HEK293 (cell line): Measurements from ENCODE around the gene MFSD11.

Source experiments
- CTCF ChIA-PET: fragments of 350-600 bp; formaldehyde crosslinking; extraction: SDS; loops from one replicate; lab custom pipeline; 2021; ENCODE audit warnings: antibody characterized with exemption; lab: Yijun Ruan, JAX
- POLR2A ChIA-PET: fragments of 300-600 bp; formaldehyde crosslinking; extraction: SDS; loops from one replicate; lab custom pipeline; 2020; ENCODE audit warnings: antibody characterized with exemption, inconsistent platforms; lab: Yijun Ruan, JAX
- H3K27ac ChIP-seq: fragments of 200-500 bp; sonication (Bioruptor generic); 2 replicates; pipeline ENCODE4 v1.5.1; 2014; ENCODE audit warnings: low read depth, low read length, control low read depth, inconsistent platforms; ENCODE audit errors: extremely low read depth
- H3K36me3 ChIP-seq, 2 experiments: fragments of 200-500 bp in 1 of 2; sonication (Bioruptor generic) in 1 of 2; 1 replicate in 1 of 2; 2 replicates in 1 of 2; pipeline ENCODE4 v1.5.1; 2014 to 2017; ENCODE audit warnings: inconsistent platforms in 2 of 2, low read length in 2 of 2; ENCODE audit not compliant: control insufficient read depth in 2 of 2, insufficient read depth in 1 of 2
- H3K4me1 ChIP-seq: fragments of 200-500 bp; sonication (Bioruptor generic); 2 replicates; pipeline ENCODE4 v1.5.1; 2014; ENCODE audit warnings: mild to moderate bottlenecking, low read length, inconsistent platforms; ENCODE audit not compliant: control insufficient read depth, insufficient read depth
- H3K4me3 ChIP-seq: 2 replicates; pipeline ENCODE4 v1.5.1; 2011; ENCODE audit warnings: low read depth, mild to moderate bottlenecking, control low read depth, low read length, moderate library complexity
- H3K9me3 ChIP-seq: fragments of 200-500 bp; sonication (Bioruptor generic); 2 replicates; pipeline ENCODE4 v1.5.1; 2014; ENCODE audit warnings: low read depth, low read length, inconsistent platforms; ENCODE audit not compliant: control insufficient read depth, insufficient read depth
- BCL11B ChIP-seq: fragments of 450-650 bp; formaldehyde crosslinking; IDR thresholded peaks from 2 replicates; pipeline ENCODE4 v1.5.1; 2016; ENCODE audit warnings: low read depth, missing biosample characterization, missing genetic modification characterization
- IKZF3 ChIP-seq: fragments of 450-650 bp; IDR thresholded peaks from 2 replicates; pipeline ENCODE4 v1.5.0; 2018; ENCODE audit warnings: missing biosample characterization, mild to moderate bottlenecking, missing genetic modification characterization, moderate library complexity
- SP7 ChIP-seq: fragments of 450-650 bp; formaldehyde crosslinking; IDR thresholded peaks from 2 replicates; pipeline ENCODE4 v1.5.1; 2016; ENCODE audit warnings: missing biosample characterization, missing genetic modification characterization
- ZNF138 ChIP-seq: fragments of 450-650 bp; formaldehyde crosslinking; IDR thresholded peaks from 2 replicates; pipeline ENCODE4 v1.5.1; 2016; ENCODE audit warnings: missing biosample characterization, missing genetic modification characterization, borderline replicate concordance
- ZNF148 ChIP-seq: fragments of 450-650 bp; formaldehyde crosslinking; IDR thresholded peaks from 2 replicates; pipeline ENCODE4 v1.5.0; 2017; ENCODE audit warnings: missing biosample characterization, missing genetic modification characterization, borderline replicate concordance
- ZNF37A ChIP-seq: fragments of 450-650 bp; IDR thresholded peaks from 2 replicates; pipeline ENCODE4 v1.5.1; 2018; ENCODE audit warnings: missing biosample characterization, missing genetic modification characterization
- ZNF555 ChIP-seq: fragments of 450-650 bp; formaldehyde crosslinking; conservative IDR thresholded peaks from 2 replicates; pipeline ENCODE4 v1.5.1; 2017; ENCODE audit warnings: missing biosample characterization, mild to moderate bottlenecking, missing genetic modification characterization, inconsistent platforms
- ZNF629 ChIP-seq: fragments of 450-650 bp; formaldehyde crosslinking; IDR thresholded peaks from 2 replicates; pipeline ENCODE4 v1.5.1; 2017; ENCODE audit warnings: missing biosample characterization, missing genetic modification characterization
- ZNF654 ChIP-seq: fragments of 450-650 bp; formaldehyde crosslinking; IDR thresholded peaks from 2 replicates; pipeline ENCODE4 v1.5.1; 2016; ENCODE audit warnings: low read depth, missing biosample characterization, missing genetic modification characterization
- ZNF664 ChIP-seq: fragments of 450-650 bp; formaldehyde crosslinking; IDR thresholded peaks from 2 replicates; pipeline ENCODE4 v1.5.1; 2016; ENCODE audit warnings: missing biosample characterization, missing genetic modification characterization
- ZNF776 ChIP-seq: fragments of 450-650 bp; formaldehyde crosslinking; IDR thresholded peaks from 2 replicates; pipeline ENCODE4 v1.5.0; 2017; ENCODE audit warnings: missing biosample characterization, missing genetic modification characterization, borderline replicate concordance
- TF ChIP-seq, protein P1 (sequence below): fragments of 450-650 bp; formaldehyde crosslinking; IDR thresholded peaks from 2 replicates; pipeline ENCODE4 v1.5.1; 2016; ENCODE audit warnings: missing biosample characterization, missing genetic modification characterization, borderline replicate concordance
- TF ChIP-seq, protein P2 (sequence below): fragments of 450-650 bp; formaldehyde crosslinking; IDR thresholded peaks from 2 replicates; pipeline ENCODE4 v1.5.1; 2016; ENCODE audit warnings: missing biosample characterization, missing genetic modification characterization
- TF ChIP-seq, protein P3 (sequence below): fragments of 450-650 bp; IDR thresholded peaks from 2 replicates; pipeline ENCODE4 v1.5.1; 2018; ENCODE audit warnings: missing biosample characterization, missing genetic modification characterization

MFSD11 gene

DNA sequence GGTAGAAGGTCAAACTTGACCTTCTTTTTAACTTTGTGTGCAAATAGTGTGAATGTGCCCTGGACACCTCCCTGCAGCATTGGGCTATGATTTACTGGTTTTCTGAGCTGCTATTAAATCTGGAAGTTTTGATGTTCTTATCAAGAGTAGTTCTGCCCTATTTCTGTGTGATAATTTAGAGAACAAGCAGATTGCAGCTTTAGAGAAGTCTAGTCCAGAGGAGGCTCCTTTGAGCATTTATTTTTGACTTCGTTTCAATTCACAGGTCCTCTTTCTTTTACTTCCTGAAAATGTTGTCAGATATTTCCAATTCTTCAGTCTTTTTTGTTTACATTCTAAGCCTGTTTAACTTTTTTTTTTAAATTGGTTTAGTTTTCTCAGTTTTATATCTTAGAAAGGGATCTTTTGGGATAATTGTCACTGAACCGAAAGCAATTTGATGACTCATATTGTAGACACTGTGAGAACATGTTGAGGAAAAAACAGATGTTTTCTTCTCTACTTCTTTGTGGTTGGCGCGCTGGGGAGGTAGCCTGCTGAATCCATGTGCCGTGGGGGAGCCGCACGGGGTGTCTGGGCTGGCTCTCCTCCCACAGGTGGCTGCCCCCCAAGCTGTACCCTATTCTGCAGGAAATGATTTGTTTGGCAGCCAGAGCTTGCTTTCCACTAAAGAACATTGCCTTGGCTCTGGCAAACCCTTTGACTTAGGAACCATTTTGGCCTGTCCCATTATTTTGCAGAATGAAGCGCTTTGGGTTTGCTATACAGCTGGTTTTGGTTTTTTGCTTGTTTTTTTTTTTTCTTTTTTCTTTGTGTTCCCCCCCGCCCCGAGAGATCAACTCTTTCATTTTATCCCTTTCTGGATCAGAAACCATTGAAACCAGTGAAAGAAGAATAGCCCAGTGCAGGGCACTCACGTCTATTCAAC, 53.4 kb downstream of the MFSD11 start (continued):
- TF ChIP-seq ZNF654 (tag by site-specific recombination) (peak; percentile 2; the same call in 1 of the 2 replicates), ZNF629 (tag by site-specific recombination) (peak; percentile 55), ZNF776 (tag by site-specific recombination) (no peak), IKZF3 (tag by site-specific recombination) (0 out of 2 replicates have a peak, but pooled peaks have one; percentile 55)
- TF ChIP-seq, protein P1, sequence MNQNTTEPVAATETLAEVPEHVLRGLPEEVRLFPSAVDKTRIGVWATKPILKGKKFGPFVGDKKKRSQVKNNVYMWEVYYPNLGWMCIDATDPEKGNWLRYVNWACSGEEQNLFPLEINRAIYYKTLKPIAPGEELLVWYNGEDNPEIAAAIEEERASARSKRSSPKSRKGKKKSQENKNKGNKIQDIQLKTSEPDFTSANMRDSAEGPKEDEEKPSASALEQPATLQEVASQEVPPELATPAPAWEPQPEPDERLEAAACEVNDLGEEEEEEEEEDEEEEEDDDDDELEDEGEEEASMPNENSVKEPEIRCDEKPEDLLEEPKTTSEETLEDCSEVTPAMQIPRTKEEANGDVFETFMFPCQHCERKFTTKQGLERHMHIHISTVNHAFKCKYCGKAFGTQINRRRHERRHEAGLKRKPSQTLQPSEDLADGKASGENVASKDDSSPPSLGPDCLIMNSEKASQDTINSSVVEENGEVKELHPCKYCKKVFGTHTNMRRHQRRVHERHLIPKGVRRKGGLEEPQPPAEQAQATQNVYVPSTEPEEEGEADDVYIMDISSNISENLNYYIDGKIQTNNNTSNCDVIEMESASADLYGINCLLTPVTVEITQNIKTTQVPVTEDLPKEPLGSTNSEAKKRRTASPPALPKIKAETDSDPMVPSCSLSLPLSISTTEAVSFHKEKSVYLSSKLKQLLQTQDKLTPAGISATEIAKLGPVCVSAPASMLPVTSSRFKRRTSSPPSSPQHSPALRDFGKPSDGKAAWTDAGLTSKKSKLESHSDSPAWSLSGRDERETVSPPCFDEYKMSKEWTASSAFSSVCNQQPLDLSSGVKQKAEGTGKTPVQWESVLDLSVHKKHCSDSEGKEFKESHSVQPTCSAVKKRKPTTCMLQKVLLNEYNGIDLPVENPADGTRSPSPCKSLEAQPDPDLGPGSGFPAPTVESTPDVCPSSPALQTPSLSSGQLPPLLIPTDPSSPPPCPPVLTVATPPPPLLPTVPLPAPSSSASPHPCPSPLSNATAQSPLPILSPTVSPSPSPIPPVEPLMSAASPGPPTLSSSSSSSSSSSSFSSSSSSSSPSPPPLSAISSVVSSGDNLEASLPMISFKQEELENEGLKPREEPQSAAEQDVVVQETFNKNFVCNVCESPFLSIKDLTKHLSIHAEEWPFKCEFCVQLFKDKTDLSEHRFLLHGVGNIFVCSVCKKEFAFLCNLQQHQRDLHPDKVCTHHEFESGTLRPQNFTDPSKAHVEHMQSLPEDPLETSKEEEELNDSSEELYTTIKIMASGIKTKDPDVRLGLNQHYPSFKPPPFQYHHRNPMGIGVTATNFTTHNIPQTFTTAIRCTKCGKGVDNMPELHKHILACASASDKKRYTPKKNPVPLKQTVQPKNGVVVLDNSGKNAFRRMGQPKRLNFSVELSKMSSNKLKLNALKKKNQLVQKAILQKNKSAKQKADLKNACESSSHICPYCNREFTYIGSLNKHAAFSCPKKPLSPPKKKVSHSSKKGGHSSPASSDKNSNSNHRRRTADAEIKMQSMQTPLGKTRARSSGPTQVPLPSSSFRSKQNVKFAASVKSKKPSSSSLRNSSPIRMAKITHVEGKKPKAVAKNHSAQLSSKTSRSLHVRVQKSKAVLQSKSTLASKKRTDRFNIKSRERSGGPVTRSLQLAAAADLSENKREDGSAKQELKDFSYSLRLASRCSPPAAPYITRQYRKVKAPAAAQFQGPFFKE (tag by site-specific recombination), result no peak
- TF ChIP-seq, protein P2, sequence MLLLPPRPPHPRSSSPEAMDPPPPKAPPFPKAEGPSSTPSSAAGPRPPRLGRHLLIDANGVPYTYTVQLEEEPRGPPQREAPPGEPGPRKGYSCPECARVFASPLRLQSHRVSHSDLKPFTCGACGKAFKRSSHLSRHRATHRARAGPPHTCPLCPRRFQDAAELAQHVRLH (tag by site-specific recombination), result no peak

DNA sequence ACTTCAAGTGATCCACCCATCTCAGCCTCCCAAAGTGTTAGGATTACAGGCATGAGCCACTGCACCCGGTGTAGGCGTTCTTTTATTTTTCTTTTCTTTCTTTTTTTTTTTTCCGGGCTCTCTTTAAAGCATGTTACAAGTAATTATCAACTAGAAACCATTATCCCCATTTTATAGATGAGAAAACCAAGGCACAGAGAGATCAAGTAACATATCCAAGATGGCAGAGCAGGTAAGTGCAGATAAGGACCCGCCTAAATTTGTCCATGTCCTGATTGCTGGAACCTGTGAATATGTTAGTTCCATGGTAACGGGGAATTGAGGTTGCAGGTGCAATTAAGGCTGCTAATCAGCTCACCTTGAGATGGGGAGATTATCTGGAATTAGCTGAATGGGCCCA, 54.4 kb downstream of the MFSD11 start:
- Histone ChIP-seq H3K4me3 (no peak overlapping the region), H3K9me3 (no peaks in the 10 kb centered on the region), H3K4me1 (peaks cover 16% of the 10 kb centered on the region), H3K27ac (no peak overlapping the region), H3K36me3 (no peaks in the 10 kb centered on the region)
- POLR2A ChIA-PET, result no interaction called here
- CTCF ChIA-PET, result interaction anchor here (0.7 to 0.9 kb wide), 2 partner anchors 39 to 260 kb away, joined by 4 to 5 read pairs; no protein-coding TSS in a partner anchor
- TF ChIP-seq ZNF664 (tag by site-specific recombination) (no peak), SP7 (tag by site-specific recombination) (no peak), ZNF555 (no peak), ZNF148 (no peak), ZNF138 (no peak), ZNF37A (no peak), BCL11B (no peak)
- TF ChIP-seq, protein P3, sequence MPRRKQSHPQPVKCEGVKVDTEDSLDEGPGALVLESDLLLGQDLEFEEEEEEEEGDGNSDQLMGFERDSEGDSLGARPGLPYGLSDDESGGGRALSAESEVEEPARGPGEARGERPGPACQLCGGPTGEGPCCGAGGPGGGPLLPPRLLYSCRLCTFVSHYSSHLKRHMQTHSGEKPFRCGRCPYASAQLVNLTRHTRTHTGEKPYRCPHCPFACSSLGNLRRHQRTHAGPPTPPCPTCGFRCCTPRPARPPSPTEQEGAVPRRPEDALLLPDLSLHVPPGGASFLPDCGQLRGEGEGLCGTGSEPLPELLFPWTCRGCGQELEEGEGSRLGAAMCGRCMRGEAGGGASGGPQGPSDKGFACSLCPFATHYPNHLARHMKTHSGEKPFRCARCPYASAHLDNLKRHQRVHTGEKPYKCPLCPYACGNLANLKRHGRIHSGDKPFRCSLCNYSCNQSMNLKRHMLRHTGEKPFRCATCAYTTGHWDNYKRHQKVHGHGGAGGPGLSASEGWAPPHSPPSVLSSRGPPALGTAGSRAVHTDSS, result no peak
